BLaER1 treated with 17β-estradiol and CSF1 and Interleukin-3, amounts not matched to agents 10 nM and 100 nM (cell line): ENCODE measurements around the gene NR1H4.
"Not testable (repeated sequence)": the region's sequence is repeated elsewhere in the genome, so short reads cannot be mapped to it uniquely, and the experiment has no call there.

Experiments
- H3K27ac ChIP-seq, 11 experiments: shearing (Covaris generic); formaldehyde crosslinking; 2 replicates each; pipeline ENCODE4 v1.8.1; 2022
- H3K27me3 ChIP-seq, 11 experiments: shearing (Covaris generic); formaldehyde crosslinking; 2 replicates each; pipeline ENCODE4 v1.8.1; 2022
- H3K36me3 ChIP-seq, 11 experiments: shearing (Covaris generic); formaldehyde crosslinking; 2 replicates each; pipeline ENCODE4 v1.8.1; 2022
- H3K4me1 ChIP-seq, 10 experiments: shearing (Covaris generic); formaldehyde crosslinking; 2 replicates each; pipeline ENCODE4 v1.8.1; 2022
- H3K4me2 ChIP-seq, 11 experiments: shearing (Covaris generic); formaldehyde crosslinking; 2 replicates each; pipeline ENCODE4 v1.8.1; 2022
- H3K4me3 ChIP-seq, 10 experiments: shearing (Covaris generic); formaldehyde crosslinking; 2 replicates each; pipeline ENCODE4 v1.8.1; 2022
- H3K9ac ChIP-seq, 11 experiments: shearing (Covaris generic); formaldehyde crosslinking; 2 replicates each; pipeline ENCODE4 v1.8.1; 2022
- H3K9me3 ChIP-seq, 11 experiments: shearing (Covaris generic); formaldehyde crosslinking; replicated peaks in 1 of 11; 2 replicates each; pipeline ENCODE4 v1.8.1; 2022
- H4K20me1 ChIP-seq, 11 experiments: shearing (Covaris generic); formaldehyde crosslinking; 2 replicates each; pipeline ENCODE4 v1.8.1; 2022
- Cebpa-rat ChIP-seq, 11 experiments: shearing (Covaris generic); IDR thresholded peaks; 2 replicates each; pipeline ENCODE4 v1.8.1; 2022

NR1H4 gene

DNA sequence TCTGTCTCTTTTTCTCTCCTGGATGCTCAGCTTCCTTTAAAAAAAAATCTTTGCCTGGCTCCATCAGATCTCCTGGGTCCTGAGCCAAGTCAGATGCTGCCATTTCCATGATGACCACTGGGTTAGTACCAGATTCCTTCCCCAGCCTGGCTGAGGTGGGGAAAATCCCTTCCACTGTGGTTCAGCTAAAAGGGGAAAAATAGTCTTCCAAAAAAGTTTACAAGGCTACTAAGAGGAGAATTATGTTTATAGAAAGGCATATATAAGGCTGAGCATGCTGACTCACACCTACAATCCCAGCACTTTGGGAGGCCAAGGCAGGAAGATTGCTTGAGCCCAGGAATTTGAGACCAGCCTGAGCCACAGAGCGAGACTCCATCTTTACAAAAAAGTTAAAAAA lies 71.4 kb downstream of the NR1H4 start:
- H3K4me2 ChIP-seq, result no peak overlapping the region
- H3K4me1 ChIP-seq, result no peaks in the 10 kb centered on the region
- no peaks in the 10 kb centered on the region for H3K27me3 ChIP-seq
- TF ChIP-seq Cebpa-rat (IDR thresholded peaks at IDR 0.05), result no peak
- no peak overlapping the region for H3K27ac ChIP-seq
- no peak overlapping the region for H3K4me3 ChIP-seq
- H3K36me3 ChIP-seq, result no peaks in the 10 kb centered on the region
- H4K20me1 ChIP-seq, result no peaks in the 10 kb centered on the region
- no peaks in the 10 kb centered on the region for H3K9me3 ChIP-seq
- H3K9ac ChIP-seq, result no peak overlapping the region

DNA sequence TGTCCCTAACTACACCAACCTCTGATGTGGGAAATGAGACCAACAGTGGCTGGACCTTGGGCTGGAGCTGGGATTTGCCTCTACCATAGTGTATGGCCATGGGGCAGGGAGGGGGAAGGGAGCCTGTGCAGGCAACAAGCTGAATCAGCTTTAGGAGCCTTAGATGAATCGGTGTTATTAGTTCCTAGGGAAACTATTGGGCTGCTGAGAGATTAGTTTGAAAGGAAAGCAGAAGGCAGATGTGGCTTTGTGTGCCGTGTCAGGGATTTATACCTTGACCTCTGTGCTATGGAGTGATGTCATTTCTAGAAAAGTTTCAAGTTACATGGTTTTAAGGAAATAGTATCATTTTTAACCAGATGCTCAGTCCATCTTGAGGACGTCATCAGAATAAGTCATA lies 80.3 kb downstream of the NR1H4 start:
- Histone ChIP-seq H3K27me3 (no peaks in the 10 kb centered on the region), H3K9ac (no peak overlapping the region), H3K4me1 (peaks cover 0 to 22% (median 0%) of the 10 kb centered on the region in 10 experiments; a peak in 4 of 20 replicates), H3K36me3 (no peaks in the 10 kb centered on the region), H3K9me3 (no peaks in the 10 kb centered on the region), H3K4me2 (peak overlapping the region in 2 of 11 experiments; percentile 24 to 26; a peak in 3 of 22 replicates), H3K4me3 (no peak overlapping the region), H4K20me1 (no peaks in the 10 kb centered on the region), H3K27ac (peak overlapping the region in 2 of 11 experiments; percentile 16 to 48; a peak in 5 of 22 replicates)
- no peak for TF ChIP-seq Cebpa-rat (IDR thresholded peaks at IDR 0.05)

DNA sequence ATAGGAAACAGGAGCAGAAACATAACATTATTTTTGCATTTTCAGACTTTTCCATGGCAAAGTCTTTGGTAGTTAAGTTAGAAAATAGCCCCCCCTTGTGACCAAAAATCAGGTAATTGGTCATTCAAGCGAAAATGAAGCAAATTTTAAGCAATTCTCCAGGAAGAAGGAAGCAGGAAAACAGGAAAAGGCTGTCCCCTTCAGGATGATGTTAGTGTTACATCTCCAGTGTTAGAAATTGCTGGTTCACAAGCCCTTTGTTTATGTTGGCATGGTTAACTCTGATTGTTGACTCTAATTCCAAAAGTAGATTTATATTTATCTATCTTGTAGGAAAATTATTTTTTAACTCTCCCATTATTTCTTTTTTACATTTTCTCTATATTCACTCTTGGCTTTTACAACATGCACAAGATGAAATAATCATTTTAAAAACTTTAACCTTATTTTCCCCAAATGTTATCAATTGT lies 81.0 kb downstream of the NR1H4 start:
- H3K36me3 ChIP-seq, result no peaks in the 10 kb centered on the region
- TF ChIP-seq Cebpa-rat (IDR thresholded peaks at IDR 0.05), result no peak
- no peaks in the 10 kb centered on the region for H3K9me3 ChIP-seq
- no peak overlapping the region for H3K4me2 ChIP-seq
- H3K27ac ChIP-seq, result peak overlapping the region in 1 of 11 experiments; percentile 53; a peak in 1 of 22 replicates
- H4K20me1 ChIP-seq, result no peaks in the 10 kb centered on the region
- no peak overlapping the region for H3K9ac ChIP-seq
- H3K27me3 ChIP-seq, result no peaks in the 10 kb centered on the region
- no peak overlapping the region for H3K4me3 ChIP-seq
- peaks cover 0 to 22% (median 0%) of the 10 kb centered on the region in 10 experiments; a peak in 4 of 20 replicates for H3K4me1 ChIP-seq

DNA sequence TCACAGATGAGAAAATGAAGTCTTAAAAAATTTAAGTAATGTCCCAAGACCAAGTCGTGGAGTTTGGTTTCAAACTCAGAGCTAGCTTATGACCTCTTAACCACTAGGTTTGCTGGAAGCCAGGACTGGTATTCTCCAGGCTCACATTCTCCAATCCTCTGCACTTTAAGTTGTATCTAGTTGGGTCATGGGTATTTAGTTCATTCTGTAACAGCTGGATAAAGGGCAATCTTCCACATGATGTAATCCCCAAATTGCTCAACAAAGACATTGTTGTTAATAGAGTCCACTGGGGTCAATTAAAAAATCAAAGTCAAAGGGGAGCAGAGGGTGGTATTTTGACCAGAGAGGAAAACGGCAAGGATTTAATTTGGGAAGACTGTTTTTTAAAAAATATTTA lies 82.1 kb downstream of the NR1H4 start:
- no peak overlapping the region for H3K27ac ChIP-seq
- H3K4me3 ChIP-seq, result no peak overlapping the region
- H4K20me1 ChIP-seq, result no peaks in the 10 kb centered on the region
- no peaks in the 10 kb centered on the region for H3K9me3 ChIP-seq
- H3K36me3 ChIP-seq, result no peaks in the 10 kb centered on the region
- no peak overlapping the region for H3K4me2 ChIP-seq
- peaks cover 0 to 22% (median 0%) of the 10 kb centered on the region in 10 experiments; a peak in 4 of 20 replicates for H3K4me1 ChIP-seq
- H3K9ac ChIP-seq, result no peak overlapping the region
- H3K27me3 ChIP-seq, result no peaks in the 10 kb centered on the region
- TF ChIP-seq Cebpa-rat (IDR thresholded peaks at IDR 0.05), result no peak

DNA sequence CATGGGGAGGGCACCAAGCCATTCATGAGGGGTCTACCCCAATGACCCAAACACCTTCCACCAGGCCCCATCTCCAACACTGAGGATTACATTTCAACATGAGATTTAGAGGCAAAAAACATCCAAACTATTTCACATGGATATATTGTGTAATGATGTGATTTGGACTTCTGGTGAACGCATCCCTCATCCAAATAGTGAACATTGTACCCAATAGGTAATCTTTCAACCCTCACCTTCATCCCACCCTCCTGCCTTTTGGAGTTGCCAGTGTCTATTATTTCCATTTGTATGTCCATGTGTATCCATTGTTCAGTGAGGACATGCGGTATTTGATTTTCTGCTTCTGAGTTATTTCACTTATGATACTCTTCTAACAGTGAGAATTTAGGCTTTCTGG lies 83.7 kb downstream of the NR1H4 start:
- no peaks in the 10 kb centered on the region for H3K36me3 ChIP-seq
- H3K9me3 ChIP-seq, result no peaks in the 10 kb centered on the region
- no peak for TF ChIP-seq Cebpa-rat (IDR thresholded peaks at IDR 0.05)
- no peak overlapping the region for H3K27ac ChIP-seq
- no peak overlapping the region for H3K4me3 ChIP-seq
- H4K20me1 ChIP-seq, result no peaks in the 10 kb centered on the region
- H3K4me1 ChIP-seq, result peaks cover 0 to 22% (median 0%) of the 10 kb centered on the region in 10 experiments; a peak in 4 of 20 replicates
- no peaks in the 10 kb centered on the region for H3K27me3 ChIP-seq
- no peak overlapping the region for H3K4me2 ChIP-seq
- no peak overlapping the region for H3K9ac ChIP-seq

- not testable (repeated sequence) for H3K4me3 ChIP-seq, H3K36me3 ChIP-seq, H3K27me3 ChIP-seq, H3K9ac ChIP-seq, H3K27ac ChIP-seq, H3K9me3 ChIP-seq, H3K4me2 ChIP-seq, H4K20me1 ChIP-seq
- peaks cover 0 to 18% (median 5%) of the 10 kb centered on the region in 10 experiments; a peak in 10 of 20 replicates for H3K4me1 ChIP-seq
Observed at GRCh38 chr12:100559261-100559660, 85.6 kb downstream of the NR1H4 start.

DNA sequence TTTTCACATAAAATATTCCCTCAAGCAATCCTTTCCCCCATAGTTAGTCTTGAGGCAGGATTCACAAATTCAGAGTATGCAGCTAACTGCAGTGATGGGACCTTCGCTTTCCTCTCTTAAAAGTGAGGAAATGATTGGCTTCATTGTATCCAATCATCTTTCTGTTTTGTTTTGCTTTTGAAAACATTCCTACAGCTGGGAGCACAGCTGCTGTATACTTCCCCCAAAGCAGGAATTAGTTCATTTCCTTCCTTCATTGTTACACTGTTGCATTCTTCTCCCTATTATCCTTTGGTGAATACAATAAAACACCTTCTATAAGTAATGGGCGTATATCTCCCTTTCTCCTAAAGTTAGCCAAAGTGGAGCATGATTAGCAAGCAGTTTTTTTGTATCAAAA lies 90.4 kb downstream of the NR1H4 start:
- Histone ChIP-seq H3K9me3 (no peaks in the 10 kb centered on the region), H3K27me3 (no peaks in the 10 kb centered on the region), H3K9ac (no peak overlapping the region), H3K36me3 (no peaks in the 10 kb centered on the region), H3K4me1 (peaks cover 0 to 56% (median 11%) of the 10 kb centered on the region in 10 experiments; a peak in 15 of 20 replicates), H3K4me2 (peak overlapping the region in 6 of 11 experiments; percentile 8 to 89 (median 16); a peak in 8 of 22 replicates), H4K20me1 (no peaks in the 10 kb centered on the region), H3K27ac (no peak overlapping the region), H3K4me3 (no peak overlapping the region)
- TF ChIP-seq Cebpa-rat (IDR thresholded peaks at IDR 0.05), result no peak

DNA sequence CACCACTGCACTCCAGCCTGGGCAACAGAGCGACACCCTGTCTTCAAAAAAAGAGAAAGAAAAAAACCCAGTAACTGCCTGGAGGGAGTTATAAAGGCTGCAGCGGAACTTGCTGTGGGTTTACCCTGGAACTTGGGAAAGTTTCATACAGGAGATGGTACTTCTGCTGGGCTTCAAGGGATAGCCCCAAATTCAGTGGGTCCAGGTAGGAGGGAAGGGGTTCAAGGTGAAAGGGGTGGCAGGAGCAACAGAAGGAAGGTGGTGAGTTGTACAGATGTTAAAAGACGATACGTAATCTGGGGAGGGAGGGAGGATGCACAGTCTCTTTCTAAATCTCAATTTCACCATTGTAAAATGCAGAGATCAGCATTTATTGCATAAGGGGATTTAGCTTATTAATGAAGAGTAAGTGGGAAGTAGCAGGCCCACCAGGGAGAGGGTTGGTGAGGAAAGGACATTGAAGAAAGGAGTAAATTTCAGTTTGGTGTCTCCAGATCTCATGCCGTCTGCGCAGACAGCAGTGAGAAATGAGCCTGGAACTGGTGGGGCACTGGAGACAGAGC lies 91.3 kb downstream of the NR1H4 start:
- H3K36me3 ChIP-seq, result no peaks in the 10 kb centered on the region
- H3K9ac ChIP-seq, result no peak overlapping the region
- no peak overlapping the region for H3K27ac ChIP-seq
- H3K27me3 ChIP-seq, result no peaks in the 10 kb centered on the region
- no peaks in the 10 kb centered on the region for H4K20me1 ChIP-seq
- no peaks in the 10 kb centered on the region for H3K9me3 ChIP-seq
- H3K4me3 ChIP-seq, result no peak overlapping the region
- no peak for TF ChIP-seq Cebpa-rat (IDR thresholded peaks at IDR 0.05)
- H3K4me1 ChIP-seq, result peaks cover 0 to 56% (median 11%) of the 10 kb centered on the region in 10 experiments; a peak in 15 of 20 replicates
- H3K4me2 ChIP-seq, result peak overlapping the region in 2 of 11 experiments; percentile 86 to 89; a peak in 4 of 22 replicates

GRCh38 chr12:100565987-100566545 lies 92.4 kb downstream of the NR1H4 start:
- Histone ChIP-seq H3K4me2 (peak overlapping the region in 3 of 11 experiments; percentile 3 to 89 (median 86); a peak in 6 of 22 replicates), H3K4me3 (no peak overlapping the region), H3K36me3 (no peaks in the 10 kb centered on the region), H3K27ac (peak overlapping the region in 3 of 11 experiments; percentile 28 to 71 (median 49); a peak in 4 of 22 replicates), H3K4me1 (peaks cover 0 to 56% (median 11%) of the 10 kb centered on the region in 10 experiments; a peak in 15 of 20 replicates), H3K9ac (no peak overlapping the region), H3K9me3 (no peaks in the 10 kb centered on the region), H4K20me1 (no peaks in the 10 kb centered on the region), H3K27me3 (no peaks in the 10 kb centered on the region)
- no peak for TF ChIP-seq Cebpa-rat (IDR thresholded peaks at IDR 0.05)
